C4-2B (cell line): Measurements from ENCODE around the gene SLCO2A1.

ENCODE experiments used
- ZFX ChIP-seq: fragments of 450-650 bp; IDR thresholded peaks from 2 replicates; pipeline ENCODE4 v1.6.1; 2017
- TF ChIP-seq, protein P1 (sequence below): fragments of 450-650 bp; conservative IDR thresholded peaks from 2 replicates; pipeline ENCODE4 v1.5.1; 2017; ENCODE audit warnings: mild to moderate bottlenecking

GRCh38 chr3:133995264-133995663 is 34.5 kb downstream of the SLCO2A1 start:
- TF ChIP-seq, protein P1, sequence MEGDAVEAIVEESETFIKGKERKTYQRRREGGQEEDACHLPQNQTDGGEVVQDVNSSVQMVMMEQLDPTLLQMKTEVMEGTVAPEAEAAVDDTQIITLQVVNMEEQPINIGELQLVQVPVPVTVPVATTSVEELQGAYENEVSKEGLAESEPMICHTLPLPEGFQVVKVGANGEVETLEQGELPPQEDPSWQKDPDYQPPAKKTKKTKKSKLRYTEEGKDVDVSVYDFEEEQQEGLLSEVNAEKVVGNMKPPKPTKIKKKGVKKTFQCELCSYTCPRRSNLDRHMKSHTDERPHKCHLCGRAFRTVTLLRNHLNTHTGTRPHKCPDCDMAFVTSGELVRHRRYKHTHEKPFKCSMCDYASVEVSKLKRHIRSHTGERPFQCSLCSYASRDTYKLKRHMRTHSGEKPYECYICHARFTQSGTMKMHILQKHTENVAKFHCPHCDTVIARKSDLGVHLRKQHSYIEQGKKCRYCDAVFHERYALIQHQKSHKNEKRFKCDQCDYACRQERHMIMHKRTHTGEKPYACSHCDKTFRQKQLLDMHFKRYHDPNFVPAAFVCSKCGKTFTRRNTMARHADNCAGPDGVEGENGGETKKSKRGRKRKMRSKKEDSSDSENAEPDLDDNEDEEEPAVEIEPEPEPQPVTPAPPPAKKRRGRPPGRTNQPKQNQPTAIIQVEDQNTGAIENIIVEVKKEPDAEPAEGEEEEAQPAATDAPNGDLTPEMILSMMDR = no peak
- no peak for TF ChIP-seq ZFX
